Measurements from ENCODE around the gene WASF3. TPM values are rescaled to one million over a fixed set of nuclear protein-coding genes. Genes with fewer than 3 reads are reported as not detected.

The WASF3 gene
- total and polyA plus RNA-seq, 2 of the 13 experiments (the other 11 are each of a cell fraction or from before 2014, with no cell fraction given) = 10.4 to 17.2 TPM

DNA sequence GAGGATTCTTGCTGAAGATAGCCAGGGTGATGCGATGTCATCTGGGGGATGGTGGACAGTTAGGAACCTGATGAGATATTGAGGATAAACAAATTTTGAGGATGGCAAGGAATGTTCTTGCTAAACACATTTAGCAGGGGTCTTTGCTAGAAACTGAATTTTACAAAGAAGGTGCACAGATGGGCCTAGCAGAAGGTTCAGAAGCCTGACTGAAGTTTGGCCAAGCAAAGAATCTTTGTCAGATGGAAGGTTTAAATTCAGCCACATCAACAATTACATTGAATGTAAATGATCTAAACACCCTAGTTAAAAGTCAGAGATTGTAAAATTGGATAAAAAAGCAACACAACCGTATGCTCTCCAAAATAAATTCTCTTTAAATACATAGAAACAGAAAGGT is 68.8 kb downstream of the WASF3 start:
- CTCF ChIA-PET (ENCODE audit: low intra/inter-chr PET ratio, low total read pairs) = no interaction called here
- DNase-seq (ENCODE audit: low spot score) = no peak
- POLR2A ChIA-PET = no interaction called here
- FAIRE-seq = no peak
- Histone ChIP-seq H3K79me2 (ENCODE audit: insufficient read depth, low read length) (no peaks in the 10 kb centered on the region), H2AFZ (ENCODE audit: low read length) (no peak overlapping the region), H3K4me3 (replicated peaks in 1 of 3; ENCODE audit: insufficient read depth in 1 of 3, low read depth in 2 of 3, low read length in 3 of 3) (no peak overlapping the region), H3K9me3 (ENCODE audit: low read length) (peaks cover 25% of the 10 kb centered on the region), H3K9ac (ENCODE audit: insufficient read depth, low read depth, low read length) (no peak overlapping the region), H3K27me3 (ENCODE audit: control insufficient read depth in 1 of 2, insufficient read depth in 2 of 2, low read length in 2 of 2) (no peaks in the 10 kb centered on the region), H3K4me1 (ENCODE audit: insufficient read depth, low read length) (peaks cover 14% of the 10 kb centered on the region), H3K27ac (ENCODE audit: extremely low read length, insufficient read depth, low read length) (no peak overlapping the region), H3K4me2 (ENCODE audit: low read depth, low read length) (no peak overlapping the region), H3K36me3 (replicated peaks in 1 of 2; ENCODE audit: control insufficient read depth in 1 of 2, insufficient read depth in 2 of 2, low read length in 2 of 2) (no peaks in the 10 kb centered on the region; a peak in 1 of 5 replicates), H4K20me1 (ENCODE audit: insufficient read depth, low read length) (no peaks in the 10 kb centered on the region)
- 71% methylated on average over 2 of the region's 2 CpGs for WGBS (ENCODE audit: low lambda C conversion rate)
- no peak for ATAC-seq
- intact Hi-C loops (cut with micrococcal nuclease; ENCODE audit: unreplicated experiment) (no loop called here), in situ Hi-C loops (cut with HindIII; ENCODE audit: extremely low pct_ligation_motif_present, low pct_unique_long_range_greater_than_20kb) (loop anchor here (10.0 kb wide), 1 partner anchor 441 kb away; no protein-coding TSS in a partner anchor)
- BruUV-seq (replicated peaks) = no TSS peak
- no peak for TF ChIP-seq RERE (CRISPR knock-in tag; IDR thresholded peaks at IDR 0.05; ENCODE audit: low read depth)
- TF ChIP-seq ZNF574 (CRISPR knock-in tag; IDR thresholded peaks at IDR 0.05) = no peak
- TF ChIP-seq SOX5 (CRISPR knock-in tag; IDR thresholded peaks at IDR 0.05; ENCODE audit: borderline replicate concordance) = no peak
- no peak for TF ChIP-seq HNRNPK (IDR thresholded peaks at IDR 0.05; ENCODE audit: low read depth, low read length, poor library complexity, severe bottlenecking)
- no peak for TF ChIP-seq KLF6 (CRISPR knock-in tag; IDR thresholded peaks at IDR 0.05)
- TF ChIP-seq, protein P1, sequence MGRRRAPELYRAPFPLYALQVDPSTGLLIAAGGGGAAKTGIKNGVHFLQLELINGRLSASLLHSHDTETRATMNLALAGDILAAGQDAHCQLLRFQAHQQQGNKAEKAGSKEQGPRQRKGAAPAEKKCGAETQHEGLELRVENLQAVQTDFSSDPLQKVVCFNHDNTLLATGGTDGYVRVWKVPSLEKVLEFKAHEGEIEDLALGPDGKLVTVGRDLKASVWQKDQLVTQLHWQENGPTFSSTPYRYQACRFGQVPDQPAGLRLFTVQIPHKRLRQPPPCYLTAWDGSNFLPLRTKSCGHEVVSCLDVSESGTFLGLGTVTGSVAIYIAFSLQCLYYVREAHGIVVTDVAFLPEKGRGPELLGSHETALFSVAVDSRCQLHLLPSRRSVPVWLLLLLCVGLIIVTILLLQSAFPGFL (CRISPR knock-in tag; IDR thresholded peaks at IDR 0.05) = no peak
- no peak for TF ChIP-seq SNAI1 (CRISPR knock-in tag; IDR thresholded peaks at IDR 0.05; ENCODE audit: borderline replicate concordance)
- no peak for TF ChIP-seq SKI (IDR thresholded peaks at IDR 0.05; ENCODE audit: partially characterized antibody)

Data from HepG2 (cell line).